Stomach smooth muscle (tissue), 2 donors: ENCODE results near the gene CAPNS1.

Experiments used
- H3K27ac ChIP-seq: one replicate; pipeline ENCODE4 v1.7.0; 2013; ENCODE audit warnings: mild to moderate bottlenecking, low read length, inconsistent platforms
- H3K27me3 ChIP-seq, 2 donors: one replicate each; pipeline ENCODE4 v1.7.0; 2013; ENCODE audit warnings: low read length in 2 of 2; ENCODE audit not compliant: insufficient read depth in 2 of 2, control insufficient read depth in 1 of 2
- H3K36me3 ChIP-seq, 2 donors: one replicate each; pipeline ENCODE4 v1.7.0; 2013; ENCODE audit warnings: low read length in 2 of 2; ENCODE audit not compliant: control insufficient read depth in 2 of 2, insufficient read depth in 2 of 2
- H3K4me1 ChIP-seq: one replicate; pipeline ENCODE4 v1.7.0; 2013; ENCODE audit warnings: low read length; ENCODE audit not compliant: control insufficient read depth, insufficient read depth
- H3K4me3 ChIP-seq, 2 donors: one replicate each; pipeline ENCODE4 v1.7.0; 2013; ENCODE audit warnings: low read length in 2 of 2
- H3K9ac ChIP-seq, 2 donors: one replicate each; pipeline ENCODE4 v1.7.0; 2013; ENCODE audit warnings: low read length in 2 of 2, mild to moderate bottlenecking in 1 of 2
- H3K9me3 ChIP-seq, 2 donors: one replicate each; pipeline ENCODE4 v1.7.0; 2013; ENCODE audit warnings: low read length in 2 of 2; ENCODE audit not compliant: control insufficient read depth in 2 of 2
- donor health status: healthy.
- donor health status: Pancreatic carcinoma.

Gene CAPNS1

GRCh38 chr19:36139120-36139472, 770 bp upstream of the CAPNS1 start:
- Histone ChIP-seq H3K9me3 (no peaks in the 10 kb centered on the region), H3K27ac (peak overlapping the region; percentile 99), H3K9ac (peak overlapping the region; percentile 95 to 100), H3K27me3 (no peaks in the 10 kb centered on the region), H3K4me1 (peaks cover 22% of the 10 kb centered on the region), H3K4me3 (peak overlapping the region; percentile 96 to 98), H3K36me3 (peaks cover 7 to 8% of the 10 kb centered on the region in 2 donors)

- peak overlapping the region; percentile 99 to 100 for H3K9ac ChIP-seq
- H3K4me3 ChIP-seq: peak overlapping the region; percentile 96 to 98
- H3K9me3 ChIP-seq: no peaks in the 10 kb centered on the region
- H3K27me3 ChIP-seq: no peaks in the 10 kb centered on the region
- H3K27ac ChIP-seq: peak overlapping the region; percentile 99
- peaks cover 12 to 14% of the 10 kb centered on the region in 2 donors for H3K36me3 ChIP-seq
- peaks cover 22% of the 10 kb centered on the region for H3K4me1 ChIP-seq
These were observed 605 bp downstream of the CAPNS1 start for GRCh38 chr19:36140304-36141038.

- peaks cover 21 to 22% of the 10 kb centered on the region in 2 donors for H3K36me3 ChIP-seq
- peaks cover 20% of the 10 kb centered on the region for H3K4me1 ChIP-seq
- H3K9me3 ChIP-seq: no peaks in the 10 kb centered on the region
- H3K27ac ChIP-seq: peak overlapping the region; percentile 99
- H3K27me3 ChIP-seq: no peaks in the 10 kb centered on the region
- H3K4me3 ChIP-seq: peak overlapping the region; percentile 47 to 98
- peak overlapping the region; percentile 5 to 100 for H3K9ac ChIP-seq
These were observed 1.4 kb downstream of the CAPNS1 start for GRCh38 chr19:36141039-36141927.

GRCh38 chr19:36142046-36142445, 2.2 kb downstream of the CAPNS1 start:
- Histone ChIP-seq H3K9ac (no peak overlapping the region), H3K27me3 (no peaks in the 10 kb centered on the region), H3K4me3 (no peak overlapping the region), H3K9me3 (no peaks in the 10 kb centered on the region), H3K36me3 (peaks cover 28 to 29% of the 10 kb centered on the region in 2 donors), H3K4me1 (peaks cover 14% of the 10 kb centered on the region), H3K27ac (peak overlapping the region; percentile 31)

GRCh38 chr19:36142496-36142895, 2.6 kb downstream of the CAPNS1 start:
- H3K27me3 ChIP-seq: no peaks in the 10 kb centered on the region
- no peak overlapping the region for H3K4me3 ChIP-seq
- no peaks in the 10 kb centered on the region for H3K9me3 ChIP-seq
- H3K27ac ChIP-seq: no peak overlapping the region
- H3K9ac ChIP-seq: no peak overlapping the region
- H3K4me1 ChIP-seq: peaks cover 13% of the 10 kb centered on the region
- H3K36me3 ChIP-seq: peaks cover 30 to 32% of the 10 kb centered on the region in 2 donors

GRCh38 chr19:36144624-36145023, 4.8 kb downstream of the CAPNS1 start:
- H3K4me1 ChIP-seq: peaks cover 8% of the 10 kb centered on the region
- no peak overlapping the region for H3K4me3 ChIP-seq
- H3K27me3 ChIP-seq: no peaks in the 10 kb centered on the region
- no peak overlapping the region for H3K27ac ChIP-seq
- H3K9ac ChIP-seq: no peak overlapping the region
- no peaks in the 10 kb centered on the region for H3K9me3 ChIP-seq
- peaks cover 38 to 45% of the 10 kb centered on the region in 2 donors for H3K36me3 ChIP-seq

GRCh38 chr19:36149673-36150406, 10.0 kb downstream of the CAPNS1 start:
- H3K27me3 ChIP-seq: no peaks in the 10 kb centered on the region
- H3K9ac ChIP-seq: no peak overlapping the region
- H3K27ac ChIP-seq: no peak overlapping the region
- no peaks in the 10 kb centered on the region for H3K9me3 ChIP-seq
- H3K36me3 ChIP-seq: peaks cover 36 to 39% of the 10 kb centered on the region in 2 donors
- H3K4me1 ChIP-seq: peaks cover 15% of the 10 kb centered on the region
- no peak overlapping the region for H3K4me3 ChIP-seq

GRCh38 chr19:36150586-36150985, 10.7 kb downstream of the CAPNS1 start:
- peak overlapping the region; percentile 94 for H3K27ac ChIP-seq
- peaks cover 32 to 38% of the 10 kb centered on the region in 2 donors for H3K36me3 ChIP-seq
- H3K4me3 ChIP-seq: no peak overlapping the region
- peaks cover 15% of the 10 kb centered on the region for H3K4me1 ChIP-seq
- no peaks in the 10 kb centered on the region for H3K9me3 ChIP-seq
- peak overlapping the region; percentile 36 to 44 for H3K9ac ChIP-seq
- H3K27me3 ChIP-seq: no peaks in the 10 kb centered on the region

- no peaks in the 10 kb centered on the region for H3K9me3 ChIP-seq
- H3K27ac ChIP-seq: peak overlapping the region; percentile 94
- H3K27me3 ChIP-seq: no peaks in the 10 kb centered on the region
- H3K4me1 ChIP-seq: peaks cover 15% of the 10 kb centered on the region
- peak overlapping the region; percentile 85 to 86 for H3K9ac ChIP-seq
- H3K4me3 ChIP-seq: peak overlapping the region; percentile 50 to 75
- H3K36me3 ChIP-seq: peaks cover 24 to 30% of the 10 kb centered on the region in 2 donors
These were observed 11.5 kb downstream of the CAPNS1 start for GRCh38 chr19:36151144-36152018.

GRCh38 chr19:36152019-36152351, 12.1 kb downstream of the CAPNS1 start:
- Histone ChIP-seq H3K36me3 (peaks cover 18 to 24% of the 10 kb centered on the region in 2 donors), H3K27me3 (no peaks in the 10 kb centered on the region), H3K27ac (peak overlapping the region; percentile 94), H3K4me3 (peak overlapping the region; percentile 50 to 75), H3K9ac (peak overlapping the region; percentile 85 to 86), H3K4me1 (peaks cover 15% of the 10 kb centered on the region), H3K9me3 (no peaks in the 10 kb centered on the region)
